ENCODE results near the gene ACSM2A. TPM values are rescaled to one million over a fixed set of nuclear protein-coding genes. Genes with fewer than 3 reads are reported as not detected.
"Not testable (repeated sequence)": the region's sequence is repeated elsewhere in the genome, so short reads cannot be mapped to it uniquely, and the experiment has no call there.

Gene ACSM2A
- total and polyA plus RNA-seq, 2 donors: 0.05 to 0.21 TPM

GRCh38 chr16:20441859-20442258 lies 9.5 kb upstream of the ACSM2A start:
- not testable (repeated sequence) for H3K4me3 ChIP-seq (ENCODE audit: low read length in 2 of 2); H3K27ac ChIP-seq (ENCODE audit: low read depth in 1 of 2, low read length in 1 of 2); H3K9me3 ChIP-seq (ENCODE audit: control insufficient read depth in 2 of 2, insufficient read depth in 1 of 2, low read length in 1 of 2); H3K27me3 ChIP-seq (ENCODE audit: control insufficient read depth in 2 of 2, insufficient read depth in 1 of 2, low read length in 1 of 2); DNase-seq (ENCODE audit: low read depth in 6 of 9, low spot score in 9 of 9); H3K4me1 ChIP-seq (ENCODE audit: control insufficient read depth in 2 of 2, insufficient read depth in 2 of 2, low read length in 2 of 2); H3K36me3 ChIP-seq (ENCODE audit: control insufficient read depth in 2 of 2, insufficient read depth in 2 of 2, low read length in 1 of 2)
- 93% methylated on average over 3 of the region's 4 CpGs for WGBS

- not testable (repeated sequence) for H3K9me3 ChIP-seq (ENCODE audit: control insufficient read depth in 2 of 2, insufficient read depth in 1 of 2, low read length in 1 of 2); H3K36me3 ChIP-seq (ENCODE audit: control insufficient read depth in 2 of 2, insufficient read depth in 2 of 2, low read length in 1 of 2); H3K27me3 ChIP-seq (ENCODE audit: control insufficient read depth in 2 of 2, insufficient read depth in 1 of 2, low read length in 1 of 2); H3K4me1 ChIP-seq (ENCODE audit: control insufficient read depth in 2 of 2, insufficient read depth in 2 of 2, low read length in 2 of 2); H3K4me3 ChIP-seq (ENCODE audit: low read length in 2 of 2); DNase-seq (ENCODE audit: low read depth in 6 of 9, low spot score in 9 of 9); H3K27ac ChIP-seq (ENCODE audit: low read depth in 1 of 2, low read length in 1 of 2)
- WGBS: no CpG with 5 or more reads among the region's 3 CpGs
Measured at GRCh38 chr16:20446652-20447393, 4.5 kb upstream of the ACSM2A start.

GRCh38 chr16:20453633-20454032 lies 2.3 kb downstream of the ACSM2A start:
- 86% methylated on average over 5 of the region's 5 CpGs for WGBS

GRCh38 chr16:20459227-20459626 lies 7.9 kb downstream of the ACSM2A start:
- not testable (repeated sequence) for DNase-seq (ENCODE audit: low read depth in 6 of 9, low spot score in 9 of 9)

More at GRCh38 chr16:20453633-20454032, 2.3 kb downstream of the ACSM2A start:
- not testable (repeated sequence) for H3K36me3 ChIP-seq (ENCODE audit: control insufficient read depth in 2 of 2, insufficient read depth in 2 of 2, low read length in 1 of 2); H3K27me3 ChIP-seq (ENCODE audit: control insufficient read depth in 2 of 2, insufficient read depth in 1 of 2, low read length in 1 of 2); H3K4me1 ChIP-seq (ENCODE audit: control insufficient read depth in 2 of 2, insufficient read depth in 2 of 2, low read length in 2 of 2); DNase-seq (ENCODE audit: low read depth in 6 of 9, low spot score in 9 of 9); H3K4me3 ChIP-seq (ENCODE audit: low read length in 2 of 2); H3K9me3 ChIP-seq (ENCODE audit: control insufficient read depth in 2 of 2, insufficient read depth in 1 of 2, low read length in 1 of 2); H3K27ac ChIP-seq (ENCODE audit: low read depth in 1 of 2, low read length in 1 of 2)

GRCh38 chr16:20460313-20460712 lies 9.0 kb downstream of the ACSM2A start:
- not testable (repeated sequence) for H3K27ac ChIP-seq (ENCODE audit: low read depth in 1 of 2, low read length in 1 of 2); H3K27me3 ChIP-seq (ENCODE audit: control insufficient read depth in 2 of 2, insufficient read depth in 1 of 2, low read length in 1 of 2); H3K4me1 ChIP-seq (ENCODE audit: control insufficient read depth in 2 of 2, insufficient read depth in 2 of 2, low read length in 2 of 2); H3K36me3 ChIP-seq (ENCODE audit: control insufficient read depth in 2 of 2, insufficient read depth in 2 of 2, low read length in 1 of 2); H3K9me3 ChIP-seq (ENCODE audit: control insufficient read depth in 2 of 2, insufficient read depth in 1 of 2, low read length in 1 of 2); H3K4me3 ChIP-seq (ENCODE audit: low read length in 2 of 2); DNase-seq (ENCODE audit: low read depth in 6 of 9, low spot score in 9 of 9)
- over 99% methylated on average over 3 of the region's 4 CpGs for WGBS

More at GRCh38 chr16:20459227-20459626, 7.9 kb downstream of the ACSM2A start:
- not testable (repeated sequence) for H3K4me3 ChIP-seq (ENCODE audit: low read length in 2 of 2); H3K27me3 ChIP-seq (ENCODE audit: control insufficient read depth in 2 of 2, insufficient read depth in 1 of 2, low read length in 1 of 2); H3K4me1 ChIP-seq (ENCODE audit: control insufficient read depth in 2 of 2, insufficient read depth in 2 of 2, low read length in 2 of 2); H3K36me3 ChIP-seq (ENCODE audit: control insufficient read depth in 2 of 2, insufficient read depth in 2 of 2, low read length in 1 of 2); H3K9me3 ChIP-seq (ENCODE audit: control insufficient read depth in 2 of 2, insufficient read depth in 1 of 2, low read length in 1 of 2); H3K27ac ChIP-seq (ENCODE audit: low read depth in 1 of 2, low read length in 1 of 2)
- WGBS: 97% methylated on average over 2 of the region's 2 CpGs

GRCh38 chr16:20468954-20469353 lies 17.6 kb downstream of the ACSM2A start:
- H3K4me3 ChIP-seq (ENCODE audit: low read length in 2 of 2); DNase-seq (ENCODE audit: low read depth in 6 of 9, low spot score in 9 of 9); H3K9me3 ChIP-seq (ENCODE audit: control insufficient read depth in 2 of 2, insufficient read depth in 1 of 2, low read length in 1 of 2); H3K27ac ChIP-seq (ENCODE audit: low read depth in 1 of 2, low read length in 1 of 2); H3K36me3 ChIP-seq (ENCODE audit: control insufficient read depth in 2 of 2, insufficient read depth in 2 of 2, low read length in 1 of 2); H3K27me3 ChIP-seq (ENCODE audit: control insufficient read depth in 2 of 2, insufficient read depth in 1 of 2, low read length in 1 of 2); H3K4me1 ChIP-seq (ENCODE audit: control insufficient read depth in 2 of 2, insufficient read depth in 2 of 2, low read length in 2 of 2): not testable (repeated sequence)

GRCh38 chr16:20469930-20470329 lies 18.6 kb downstream of the ACSM2A start:
- not testable (repeated sequence) for H3K9me3 ChIP-seq (ENCODE audit: control insufficient read depth in 2 of 2, insufficient read depth in 1 of 2, low read length in 1 of 2); H3K27ac ChIP-seq (ENCODE audit: low read depth in 1 of 2, low read length in 1 of 2); DNase-seq (ENCODE audit: low read depth in 6 of 9, low spot score in 9 of 9); H3K36me3 ChIP-seq (ENCODE audit: control insufficient read depth in 2 of 2, insufficient read depth in 2 of 2, low read length in 1 of 2); H3K4me3 ChIP-seq (ENCODE audit: low read length in 2 of 2); H3K4me1 ChIP-seq (ENCODE audit: control insufficient read depth in 2 of 2, insufficient read depth in 2 of 2, low read length in 2 of 2); H3K27me3 ChIP-seq (ENCODE audit: control insufficient read depth in 2 of 2, insufficient read depth in 1 of 2, low read length in 1 of 2)
- 99% methylated on average over 2 of the region's 2 CpGs for WGBS

GRCh38 chr16:20470732-20471131 lies 19.4 kb downstream of the ACSM2A start:
- H3K36me3 ChIP-seq (ENCODE audit: control insufficient read depth in 2 of 2, insufficient read depth in 2 of 2, low read length in 1 of 2); H3K27ac ChIP-seq (ENCODE audit: low read depth in 1 of 2, low read length in 1 of 2); H3K4me3 ChIP-seq (ENCODE audit: low read length in 2 of 2); H3K4me1 ChIP-seq (ENCODE audit: control insufficient read depth in 2 of 2, insufficient read depth in 2 of 2, low read length in 2 of 2); H3K27me3 ChIP-seq (ENCODE audit: control insufficient read depth in 2 of 2, insufficient read depth in 1 of 2, low read length in 1 of 2); H3K9me3 ChIP-seq (ENCODE audit: control insufficient read depth in 2 of 2, insufficient read depth in 1 of 2, low read length in 1 of 2); DNase-seq (ENCODE audit: low read depth in 6 of 9, low spot score in 9 of 9): not testable (repeated sequence)
- 90% methylated on average over 1 of the region's 1 CpG for WGBS

GRCh38 chr16:20477188-20477744 lies 25.9 kb downstream of the ACSM2A start:
- H3K27me3 ChIP-seq (ENCODE audit: control insufficient read depth in 2 of 2, insufficient read depth in 1 of 2, low read length in 1 of 2); DNase-seq (ENCODE audit: low read depth in 6 of 9, low spot score in 9 of 9); H3K4me1 ChIP-seq (ENCODE audit: control insufficient read depth in 2 of 2, insufficient read depth in 2 of 2, low read length in 2 of 2); H3K27ac ChIP-seq (ENCODE audit: low read depth in 1 of 2, low read length in 1 of 2); H3K9me3 ChIP-seq (ENCODE audit: control insufficient read depth in 2 of 2, insufficient read depth in 1 of 2, low read length in 1 of 2); H3K36me3 ChIP-seq (ENCODE audit: control insufficient read depth in 2 of 2, insufficient read depth in 2 of 2, low read length in 1 of 2); H3K4me3 ChIP-seq (ENCODE audit: low read length in 2 of 2): not testable (repeated sequence)
- 17% methylated on average over 2 of the region's 2 CpGs for WGBS
